HEK293 (cell line): Measurements from ENCODE around the gene ANO6.

Experiments used
- CTCF ChIA-PET: fragments of 350-600 bp; formaldehyde crosslinking; extraction: SDS; loops from one replicate; lab custom pipeline; 2021; ENCODE audit warnings: antibody characterized with exemption; lab: Yijun Ruan, JAX
- POLR2A ChIA-PET: fragments of 300-600 bp; formaldehyde crosslinking; extraction: SDS; loops from one replicate; lab custom pipeline; 2020; ENCODE audit warnings: antibody characterized with exemption, inconsistent platforms; lab: Yijun Ruan, JAX
- H3K27ac ChIP-seq: fragments of 200-500 bp; sonication (Bioruptor generic); 2 replicates; pipeline ENCODE4 v1.5.1; 2014; ENCODE audit warnings: low read depth, low read length, control low read depth, inconsistent platforms; ENCODE audit errors: extremely low read depth
- H3K36me3 ChIP-seq, 2 experiments: fragments of 200-500 bp in 1 of 2; sonication (Bioruptor generic) in 1 of 2; 1 replicate in 1 of 2; 2 replicates in 1 of 2; pipeline ENCODE4 v1.5.1; 2014 to 2017; ENCODE audit warnings: inconsistent platforms in 2 of 2, low read length in 2 of 2; ENCODE audit not compliant: control insufficient read depth in 2 of 2, insufficient read depth in 1 of 2
- H3K4me1 ChIP-seq: fragments of 200-500 bp; sonication (Bioruptor generic); 2 replicates; pipeline ENCODE4 v1.5.1; 2014; ENCODE audit warnings: mild to moderate bottlenecking, low read length, inconsistent platforms; ENCODE audit not compliant: control insufficient read depth, insufficient read depth
- H3K4me3 ChIP-seq: 2 replicates; pipeline ENCODE4 v1.5.1; 2011; ENCODE audit warnings: low read depth, mild to moderate bottlenecking, control low read depth, low read length, moderate library complexity
- H3K9me3 ChIP-seq: fragments of 200-500 bp; sonication (Bioruptor generic); 2 replicates; pipeline ENCODE4 v1.5.1; 2014; ENCODE audit warnings: low read depth, low read length, inconsistent platforms; ENCODE audit not compliant: control insufficient read depth, insufficient read depth
- BCL11B ChIP-seq: fragments of 450-650 bp; formaldehyde crosslinking; IDR thresholded peaks from 2 replicates; pipeline ENCODE4 v1.5.1; 2016; ENCODE audit warnings: low read depth, missing biosample characterization, missing genetic modification characterization
- GLI4 ChIP-seq: fragments of 450-650 bp; formaldehyde crosslinking; IDR thresholded peaks from 2 replicates; pipeline ENCODE4 v1.5.1; 2016; ENCODE audit warnings: missing biosample characterization, missing genetic modification characterization
- HIC1 ChIP-seq: fragments of 450-650 bp; formaldehyde crosslinking; IDR thresholded peaks from 2 replicates; pipeline ENCODE4 v1.5.1; 2016; ENCODE audit warnings: missing biosample characterization, missing genetic modification characterization
- HOXA7 ChIP-seq: sonication (generic); formaldehyde crosslinking; IDR thresholded peaks from 2 replicates; pipeline ENCODE4 v1.8.1; 2022; ENCODE audit warnings: missing genetic modification reagents, borderline replicate concordance
- IKZF3 ChIP-seq: fragments of 450-650 bp; IDR thresholded peaks from 2 replicates; pipeline ENCODE4 v1.5.0; 2018; ENCODE audit warnings: missing biosample characterization, mild to moderate bottlenecking, missing genetic modification characterization, moderate library complexity
- KLF1 ChIP-seq: fragments of 450-650 bp; formaldehyde crosslinking; IDR thresholded peaks from 2 replicates; pipeline ENCODE4 v1.5.1; 2016; ENCODE audit warnings: missing biosample characterization, missing genetic modification characterization
- KLF16 ChIP-seq: fragments of 450-650 bp; formaldehyde crosslinking; IDR thresholded peaks from 2 replicates; pipeline ENCODE4 v1.5.1; 2017; ENCODE audit warnings: missing biosample characterization, missing genetic modification characterization
- KLF7 ChIP-seq: fragments of 450-650 bp; formaldehyde crosslinking; IDR thresholded peaks from 2 replicates; pipeline ENCODE4 v1.5.1; 2016; ENCODE audit warnings: missing biosample characterization, missing genetic modification characterization, borderline replicate concordance
- PBX3 ChIP-seq: sonication (generic); formaldehyde crosslinking; IDR thresholded peaks from 2 replicates; pipeline ENCODE4 v1.8.1; 2022; ENCODE audit warnings: mild to moderate bottlenecking, moderate library complexity, missing genetic modification reagents
- SCRT1 ChIP-seq: fragments of 450-650 bp; formaldehyde crosslinking; IDR thresholded peaks from 2 replicates; pipeline ENCODE4 v1.5.1; 2016; ENCODE audit warnings: missing biosample characterization, missing genetic modification characterization, borderline replicate concordance
- ZBTB10 ChIP-seq: fragments of 450-650 bp; formaldehyde crosslinking; IDR thresholded peaks from 2 replicates; pipeline ENCODE4 v1.5.1; 2016; ENCODE audit warnings: missing biosample characterization, missing genetic modification characterization
- ZBTB21 ChIP-seq: fragments of 450-650 bp; formaldehyde crosslinking; IDR thresholded peaks from 2 replicates; pipeline ENCODE4 v1.5.1; 2017; ENCODE audit warnings: missing biosample characterization, missing genetic modification characterization
- ZFP41 ChIP-seq: fragments of 450-650 bp; formaldehyde crosslinking; IDR thresholded peaks from 2 replicates; pipeline ENCODE4 v1.5.1; 2016; ENCODE audit warnings: missing biosample characterization, missing genetic modification characterization, borderline replicate concordance
- ZNF140 ChIP-seq: fragments of 450-650 bp; formaldehyde crosslinking; IDR thresholded peaks from 2 replicates; pipeline ENCODE4 v1.5.1; 2016; ENCODE audit warnings: missing biosample characterization, missing genetic modification characterization
- ZNF239 ChIP-seq: fragments of 450-650 bp; formaldehyde crosslinking; IDR thresholded peaks from 2 replicates; pipeline ENCODE4 v1.5.1; 2016; ENCODE audit warnings: missing biosample characterization, missing genetic modification characterization
- ZNF248 ChIP-seq: fragments of 450-650 bp; formaldehyde crosslinking; IDR thresholded peaks from 2 replicates; pipeline ENCODE4 v1.5.1; 2017; ENCODE audit warnings: missing biosample characterization, missing genetic modification characterization
- ZNF26 ChIP-seq: fragments of 450-650 bp; formaldehyde crosslinking; IDR thresholded peaks from 2 replicates; pipeline ENCODE4 v1.5.1; 2016; ENCODE audit warnings: missing biosample characterization, missing genetic modification characterization
- ZNF311 ChIP-seq: fragments of 450-650 bp; formaldehyde crosslinking; IDR thresholded peaks from 2 replicates; pipeline ENCODE4 v1.5.1; 2017; ENCODE audit warnings: missing biosample characterization, missing genetic modification characterization, borderline replicate concordance
- ZNF37A ChIP-seq: fragments of 450-650 bp; IDR thresholded peaks from 2 replicates; pipeline ENCODE4 v1.5.1; 2018; ENCODE audit warnings: missing biosample characterization, missing genetic modification characterization
- ZNF561 ChIP-seq: fragments of 450-650 bp; IDR thresholded peaks from 2 replicates; pipeline ENCODE4 v1.5.1; 2018; ENCODE audit warnings: missing biosample characterization, missing genetic modification characterization, borderline replicate concordance
- ZNF660 ChIP-seq: fragments of 450-650 bp; IDR thresholded peaks from 2 replicates; pipeline ENCODE4 v1.5.1; 2018; ENCODE audit warnings: missing biosample characterization, mild to moderate bottlenecking, missing genetic modification characterization
- ZNF664 ChIP-seq: fragments of 450-650 bp; formaldehyde crosslinking; IDR thresholded peaks from 2 replicates; pipeline ENCODE4 v1.5.1; 2016; ENCODE audit warnings: missing biosample characterization, missing genetic modification characterization
- TF ChIP-seq, protein P1 (sequence below): fragments of 450-650 bp; formaldehyde crosslinking; IDR thresholded peaks from 2 replicates; pipeline ENCODE4 v1.5.1; 2016; ENCODE audit warnings: missing biosample characterization, missing genetic modification characterization
- TF ChIP-seq, protein P2 (sequence below): fragments of 450-650 bp; formaldehyde crosslinking; IDR thresholded peaks from 2 replicates; pipeline ENCODE4 v1.5.1; 2016; ENCODE audit warnings: missing biosample characterization, missing genetic modification characterization

ANO6 gene

GRCh38 chr12:45215419-45216229, at the start of gene ANO6:
Gene ANO6, plus strand, starts transcription at chr12:45216095. Its CDS starts 227 bp downstream, at chr12:45216322.
- CTCF ChIA-PET: interaction anchor here (0.6 to 1.8 kb wide), 9 partner anchors 13 to 174 kb away, joined by 3 to 10 read pairs (median 4); no protein-coding TSS in a partner anchor
- H3K4me3 ChIP-seq: peak within 1 kb of the TSS; percentile 78
- H3K27ac ChIP-seq: peak within 1 kb of the TSS; percentile 98
- 0 out of 2 replicates have a peak, but pooled peaks cover 2% of the 10 kb centered on the region for H3K4me1 ChIP-seq
- no peaks in the 10 kb centered on the region for H3K36me3 ChIP-seq
- no peaks in the 10 kb centered on the region for H3K9me3 ChIP-seq
- POLR2A ChIA-PET: interaction anchor here (0.8 to 2.2 kb wide), 7 partner anchors 15 to 514 kb away, joined by 3 to 16 read pairs (median 3); partner anchors contain the start of gene ARID2
- TF ChIP-seq, protein P1, sequence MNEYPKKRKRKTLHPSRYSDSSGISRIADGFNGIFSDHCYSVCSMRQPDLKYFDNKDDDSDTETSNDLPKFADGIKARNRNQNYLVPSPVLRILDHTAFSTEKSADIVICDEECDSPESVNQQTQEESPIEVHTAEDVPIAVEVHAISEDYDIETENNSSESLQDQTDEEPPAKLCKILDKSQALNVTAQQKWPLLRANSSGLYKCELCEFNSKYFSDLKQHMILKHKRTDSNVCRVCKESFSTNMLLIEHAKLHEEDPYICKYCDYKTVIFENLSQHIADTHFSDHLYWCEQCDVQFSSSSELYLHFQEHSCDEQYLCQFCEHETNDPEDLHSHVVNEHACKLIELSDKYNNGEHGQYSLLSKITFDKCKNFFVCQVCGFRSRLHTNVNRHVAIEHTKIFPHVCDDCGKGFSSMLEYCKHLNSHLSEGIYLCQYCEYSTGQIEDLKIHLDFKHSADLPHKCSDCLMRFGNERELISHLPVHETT (tag by site-specific recombination): peak; percentile 77
- TF ChIP-seq ZNF248 (tag by site-specific recombination): no peak
- no peak for TF ChIP-seq KLF16 (tag by site-specific recombination)
- TF ChIP-seq ZNF239 (tag by site-specific recombination): no peak
- peak; percentile 68 for TF ChIP-seq ZBTB10 (tag by site-specific recombination)
- no peak for TF ChIP-seq ZNF311 (tag by site-specific recombination)
- no peak for TF ChIP-seq ZFP41 (tag by site-specific recombination)
- TF ChIP-seq ZNF660 (tag by site-specific recombination): peak; percentile 76
- TF ChIP-seq KLF1 (tag by site-specific recombination): peak; percentile 84; the same call in 1 of the 2 replicates
- no peak for TF ChIP-seq GLI4
- TF ChIP-seq PBX3 (CRISPR knock-in tag): 0 out of 2 replicates have a peak, but pooled peaks have one; percentile 66
- TF ChIP-seq ZNF561 (tag by site-specific recombination): peak; percentile 16; the same call in 1 of the 2 replicates
- TF ChIP-seq ZNF664 (tag by site-specific recombination): peak; percentile 31; the same call in 1 of the 2 replicates
- TF ChIP-seq ZNF140 (tag by site-specific recombination): no peak
- TF ChIP-seq, protein P2, sequence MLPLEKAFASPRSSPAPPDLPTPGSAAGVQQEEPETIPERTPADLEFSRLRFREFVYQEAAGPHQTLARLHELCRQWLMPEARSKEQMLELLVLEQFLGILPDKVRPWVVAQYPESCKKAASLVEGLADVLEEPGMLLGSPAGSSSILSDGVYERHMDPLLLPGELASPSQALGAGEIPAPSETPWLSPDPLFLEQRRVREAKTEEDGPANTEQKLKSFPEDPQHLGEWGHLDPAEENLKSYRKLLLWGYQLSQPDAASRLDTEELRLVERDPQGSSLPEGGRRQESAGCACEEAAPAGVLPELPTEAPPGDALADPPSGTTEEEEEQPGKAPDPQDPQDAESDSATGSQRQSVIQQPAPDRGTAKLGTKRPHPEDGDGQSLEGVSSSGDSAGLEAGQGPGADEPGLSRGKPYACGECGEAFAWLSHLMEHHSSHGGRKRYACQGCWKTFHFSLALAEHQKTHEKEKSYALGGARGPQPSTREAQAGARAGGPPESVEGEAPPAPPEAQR (tag by site-specific recombination): 0 out of 2 replicates have a peak, but pooled peaks have one; percentile 29
- peak; percentile 69 for TF ChIP-seq HIC1
- peak; percentile 38; the same call in 1 of the 2 replicates for TF ChIP-seq KLF7 (tag by site-specific recombination)
- TF ChIP-seq ZNF37A: no peak
- TF ChIP-seq ZBTB21 (tag by site-specific recombination): no peak
- TF ChIP-seq HOXA7 (CRISPR knock-in tag): no peak
- no peak for TF ChIP-seq ZNF26 (tag by site-specific recombination)
- 0 out of 2 replicates have a peak, but pooled peaks have one; percentile 11 for TF ChIP-seq SCRT1 (tag by site-specific recombination)
- no peak for TF ChIP-seq BCL11B (tag by site-specific recombination)
- peak; percentile 94 for TF ChIP-seq IKZF3 (tag by site-specific recombination)
